IPS-20b (cell line): ENCODE data around the gene AKT3.
A peak's percentile ranks its signal among the peaks of the same experiment; 100 is the strongest.

Source experiments
- H3K27ac ChIP-seq: one replicate; pipeline ENCODE4 v1.5.1; 2013; ENCODE audit warnings: low read length
- H3K27me3 ChIP-seq: 2 replicates; pipeline ENCODE4 v1.6.1; 2013; ENCODE audit warnings: mild to moderate bottlenecking, low read length, inconsistent platforms; ENCODE audit not compliant: insufficient read depth
- H3K36me3 ChIP-seq: 2 replicates; pipeline ENCODE4 v1.6.1; 2013; ENCODE audit warnings: low read depth, mild to moderate bottlenecking, inconsistent platforms, low read length, moderate library complexity; ENCODE audit not compliant: insufficient read depth
- H3K4me1 ChIP-seq: 2 replicates; pipeline ENCODE4 v1.6.1; 2013; ENCODE audit warnings: mild to moderate bottlenecking, control low read depth, inconsistent platforms, low read length, moderate library complexity; ENCODE audit not compliant: insufficient read depth
- H3K4me3 ChIP-seq: 2 replicates; pipeline ENCODE4 v1.5.1; 2013; ENCODE audit warnings: mild to moderate bottlenecking, low read length, inconsistent platforms
- H3K9ac ChIP-seq: 2 replicates; pipeline ENCODE4 v1.6.1; 2013; ENCODE audit warnings: low read depth, mild to moderate bottlenecking, inconsistent platforms, low read length, moderate library complexity
- H3K9me3 ChIP-seq: 2 replicates; pipeline ENCODE4 v1.6.1; 2013; ENCODE audit warnings: mild to moderate bottlenecking, low read depth, low read length, inconsistent platforms; ENCODE audit not compliant: insufficient read depth

Gene AKT3

GRCh38 chr1:243500512-243500911, 349.5 kb downstream of the AKT3 start:
- no peaks in the 10 kb centered on the region for H3K4me1 ChIP-seq
- H3K36me3 ChIP-seq: no peaks in the 10 kb centered on the region
- H3K9ac ChIP-seq: no peak overlapping the region
- H3K9me3 ChIP-seq: no peaks in the 10 kb centered on the region
- no peaks in the 10 kb centered on the region for H3K27me3 ChIP-seq
- H3K4me3 ChIP-seq: no peak overlapping the region
- no peak overlapping the region for H3K27ac ChIP-seq

DNA sequence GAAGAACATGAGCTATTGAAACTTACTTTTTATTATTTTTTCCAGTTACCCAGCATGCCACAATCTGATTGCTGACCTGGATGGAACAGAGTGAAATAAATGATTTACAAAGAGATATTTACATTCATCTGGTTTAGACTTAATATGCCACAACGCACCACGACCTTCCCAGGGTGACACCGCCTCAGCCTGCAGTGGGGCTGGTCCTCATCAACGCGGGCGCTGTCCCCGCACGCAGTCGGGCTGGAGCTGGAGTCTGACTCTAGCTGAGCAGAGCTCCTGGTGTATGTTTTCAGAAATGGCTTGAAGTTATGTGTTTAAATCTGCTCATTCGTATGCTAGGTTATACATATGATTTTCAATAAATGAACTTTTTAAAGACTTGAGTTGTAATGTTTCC, 350.3 kb downstream of the AKT3 start:
- no peak overlapping the region for H3K4me3 ChIP-seq
- no peaks in the 10 kb centered on the region for H3K27me3 ChIP-seq
- H3K27ac ChIP-seq: no peak overlapping the region
- H3K36me3 ChIP-seq: no peaks in the 10 kb centered on the region
- H3K9ac ChIP-seq: no peak overlapping the region
- no peaks in the 10 kb centered on the region for H3K4me1 ChIP-seq
- no peaks in the 10 kb centered on the region for H3K9me3 ChIP-seq

GRCh38 chr1:243499248-243499647, 350.8 kb downstream of the AKT3 start:
- Histone ChIP-seq H3K27ac (no peak overlapping the region), H3K9me3 (no peaks in the 10 kb centered on the region), H3K36me3 (no peaks in the 10 kb centered on the region)

GRCh38 chr1:243497939-243498681, 351.9 kb downstream of the AKT3 start:
- no peaks in the 10 kb centered on the region for H3K9me3 ChIP-seq
- H3K9ac ChIP-seq: no peak overlapping the region
- no peaks in the 10 kb centered on the region for H3K27me3 ChIP-seq
- H3K36me3 ChIP-seq: no peaks in the 10 kb centered on the region
- H3K4me3 ChIP-seq: no peak overlapping the region
- peaks cover 7% of the 10 kb centered on the region; the same call in 1 of the 2 replicates for H3K4me1 ChIP-seq
- H3K27ac ChIP-seq: no peak overlapping the region

More at GRCh38 chr1:243499248-243499647, 350.8 kb downstream of the AKT3 start:
- Histone ChIP-seq H3K4me3 (no peak overlapping the region), H3K9ac (no peak overlapping the region), H3K27me3 (no peaks in the 10 kb centered on the region), H3K4me1 (no peaks in the 10 kb centered on the region)

GRCh38 chr1:243496806-243497205, 353.2 kb downstream of the AKT3 start:
- Histone ChIP-seq H3K27me3 (no peaks in the 10 kb centered on the region), H3K36me3 (no peaks in the 10 kb centered on the region), H3K9me3 (no peaks in the 10 kb centered on the region), H3K27ac (no peak overlapping the region), H3K9ac (no peak overlapping the region), H3K4me3 (no peak overlapping the region), H3K4me1 (peaks cover 9% of the 10 kb centered on the region; the same call in 1 of the 2 replicates)

GRCh38 chr1:243496187-243496646, 353.8 kb downstream of the AKT3 start:
- H3K9me3 ChIP-seq: no peaks in the 10 kb centered on the region
- H3K36me3 ChIP-seq: no peaks in the 10 kb centered on the region
- H3K4me3 ChIP-seq: no peak overlapping the region
- H3K9ac ChIP-seq: no peak overlapping the region
- peaks cover 14% of the 10 kb centered on the region; the same call in 1 of the 2 replicates for H3K4me1 ChIP-seq
- no peak overlapping the region for H3K27ac ChIP-seq
- H3K27me3 ChIP-seq: no peaks in the 10 kb centered on the region

- H3K9ac ChIP-seq: no peak overlapping the region
- no peak overlapping the region for H3K27ac ChIP-seq
- H3K36me3 ChIP-seq: no peaks in the 10 kb centered on the region
- H3K27me3 ChIP-seq: no peaks in the 10 kb centered on the region
- H3K4me1 ChIP-seq: peaks cover 20% of the 10 kb centered on the region
- no peaks in the 10 kb centered on the region for H3K9me3 ChIP-seq
- H3K4me3 ChIP-seq: no peak overlapping the region
Measured at GRCh38 chr1:243495442-243496186, 354.4 kb downstream of the AKT3 start.

DNA sequence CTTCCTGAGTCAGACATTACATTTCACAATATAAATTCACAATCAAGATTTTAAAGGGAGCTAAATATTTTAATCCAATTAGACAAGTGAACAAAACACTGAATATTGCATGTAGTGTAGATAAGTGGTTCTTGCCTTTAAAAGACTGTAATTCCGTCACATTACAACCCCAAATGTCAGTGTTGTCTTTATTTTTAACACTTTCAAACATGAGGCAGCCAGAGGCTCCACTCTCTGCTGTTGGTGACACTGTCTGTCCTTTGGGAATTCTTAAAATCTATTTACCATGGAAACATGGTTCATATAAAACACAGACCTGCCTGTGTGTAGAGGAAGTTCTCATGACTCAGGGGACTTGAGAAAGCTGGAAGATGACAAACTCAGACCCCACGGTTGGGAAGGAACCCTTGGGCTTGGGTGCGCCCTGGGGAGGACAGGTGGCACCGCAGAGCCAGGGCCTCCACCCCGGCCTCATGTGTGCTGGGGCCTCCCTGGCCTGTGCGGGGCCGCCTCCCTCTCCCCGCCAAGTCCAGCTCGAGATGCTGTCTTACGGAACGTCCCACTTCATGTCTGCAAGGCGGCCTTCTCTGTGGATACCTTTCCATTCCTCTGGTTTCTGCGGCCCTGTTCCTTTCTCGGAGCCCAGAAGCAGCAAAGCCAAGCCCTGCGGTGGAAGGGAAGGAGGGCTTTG, 355.2 kb downstream of the AKT3 start:
- H3K4me1 ChIP-seq: peaks cover 26% of the 10 kb centered on the region
- H3K9me3 ChIP-seq: no peaks in the 10 kb centered on the region
- H3K27me3 ChIP-seq: no peaks in the 10 kb centered on the region
- no peak overlapping the region for H3K9ac ChIP-seq
- H3K36me3 ChIP-seq: no peaks in the 10 kb centered on the region
- no peak overlapping the region for H3K27ac ChIP-seq
- no peak overlapping the region for H3K4me3 ChIP-seq

DNA sequence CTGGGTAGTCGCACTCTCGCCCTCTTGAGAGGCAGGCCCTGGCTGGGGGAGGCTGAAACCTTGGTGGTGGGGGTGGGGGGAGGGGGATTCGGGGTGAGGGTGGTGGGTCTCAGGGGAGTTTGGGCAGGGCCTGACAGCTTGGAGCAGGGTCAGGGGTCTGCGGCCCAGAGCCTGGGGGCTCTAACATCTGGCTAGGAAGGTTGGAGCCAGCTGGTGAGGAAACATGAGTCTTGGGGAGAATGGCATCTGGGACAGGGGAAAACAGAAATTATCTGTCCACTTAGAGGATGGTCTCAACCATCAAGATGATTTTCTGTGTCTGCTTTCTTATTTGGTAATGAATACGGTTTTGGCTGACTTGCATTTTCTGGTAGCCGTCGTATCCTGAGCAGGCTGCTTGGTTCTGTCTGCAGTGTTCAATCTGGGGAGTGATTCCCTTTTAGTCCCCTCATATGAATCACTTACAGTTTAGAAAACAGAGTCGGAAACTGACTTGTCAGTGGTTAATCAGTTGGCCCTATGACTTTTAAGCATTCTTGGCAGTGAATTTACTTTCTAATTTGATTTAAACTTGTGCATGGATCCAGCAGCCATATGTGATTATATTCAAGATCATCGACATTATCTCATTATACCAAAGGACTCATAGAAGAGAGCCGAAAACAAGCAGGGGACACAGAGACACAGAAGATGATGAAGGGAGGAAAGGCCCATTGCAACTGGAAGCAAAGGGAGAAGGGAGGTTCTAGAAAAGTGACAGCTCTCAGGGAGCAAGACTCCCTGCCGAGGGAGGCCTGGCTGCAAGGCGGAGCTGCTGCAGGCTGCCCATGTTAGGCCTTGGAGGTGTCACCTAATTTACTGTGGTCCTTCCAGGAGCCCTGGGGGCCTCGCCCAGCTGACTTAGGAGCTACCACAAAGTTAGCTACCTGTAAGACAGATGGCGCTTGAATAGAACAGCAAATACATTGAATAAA, 356.6 kb downstream of the AKT3 start:
- H3K27ac ChIP-seq: no peak overlapping the region
- no peak overlapping the region for H3K9ac ChIP-seq
- H3K27me3 ChIP-seq: no peaks in the 10 kb centered on the region
- no peaks in the 10 kb centered on the region for H3K9me3 ChIP-seq
- no peaks in the 10 kb centered on the region for H3K36me3 ChIP-seq
- peaks cover 32% of the 10 kb centered on the region for H3K4me1 ChIP-seq
- no peak overlapping the region for H3K4me3 ChIP-seq

DNA sequence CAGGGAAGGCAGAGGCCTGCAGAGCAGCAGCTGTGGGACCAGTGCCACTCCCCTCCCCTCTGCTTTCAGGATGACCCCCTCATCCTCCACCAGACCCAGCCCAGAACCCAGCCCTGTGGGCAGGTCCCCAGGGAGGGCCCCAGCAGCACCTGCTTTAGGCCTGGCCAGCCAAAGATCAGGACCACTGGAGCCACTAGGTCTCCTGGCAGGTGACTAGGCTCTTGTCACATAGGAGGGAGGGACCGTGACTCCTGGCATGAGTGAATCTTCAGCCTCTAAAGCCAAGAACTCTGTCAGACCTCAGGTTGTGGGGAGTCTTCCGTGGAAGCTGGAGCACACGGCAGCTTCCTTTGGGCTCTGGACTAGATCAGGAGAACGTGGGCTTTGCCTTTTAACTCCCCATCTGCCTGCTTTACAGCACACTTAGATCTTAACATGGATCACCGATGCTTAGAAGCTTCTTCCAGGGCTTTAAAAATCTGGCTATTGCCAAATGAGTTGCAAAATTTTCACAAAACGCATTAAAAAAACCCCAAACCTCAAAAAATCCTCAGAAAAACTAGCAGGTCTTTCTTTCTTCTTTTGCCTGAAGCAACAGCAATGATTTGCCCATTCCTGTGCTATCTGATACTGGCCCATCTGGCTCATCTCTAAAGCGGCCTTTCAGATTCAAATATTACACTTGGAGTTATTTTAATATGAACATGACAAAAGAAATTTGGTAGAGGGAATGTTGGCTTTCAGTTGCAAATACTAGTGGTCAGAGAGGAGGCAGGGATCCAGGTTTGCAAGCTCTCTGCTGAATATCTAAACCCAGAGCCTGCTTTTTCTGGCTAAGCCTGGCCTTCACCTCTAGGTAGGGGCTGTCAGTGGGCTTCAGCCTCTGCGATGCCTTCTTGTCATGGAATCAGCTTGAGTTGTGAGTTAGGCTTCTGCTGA, 359.0 kb downstream of the AKT3 start:
- Histone ChIP-seq H3K27ac (peak overlapping the region; percentile 90), H3K27me3 (no peaks in the 10 kb centered on the region), H3K4me3 (peak overlapping the region; percentile 8; the same call in 1 of the 2 replicates), H3K36me3 (no peaks in the 10 kb centered on the region), H3K9me3 (no peaks in the 10 kb centered on the region), H3K4me1 (peaks cover 32% of the 10 kb centered on the region), H3K9ac (peak overlapping the region; percentile 74; the same call in 1 of the 2 replicates)
